Left ventricle myocardium superior (tissue), 1 donor: ENCODE data around the gene CCDC85C. TPM values are rescaled to one million over a fixed set of nuclear protein-coding genes. Genes with fewer than 3 reads are reported as not detected.

Source experiments
- ATAC-seq: fragments of 200-7000 bp; cut with Tn5 transposase; one replicate; pipeline ENCODE4 v1.9.1; 2020; ENCODE audit warnings: mild to moderate bottlenecking, moderate library complexity
- DNase-seq: peaks from one replicate; pipeline ENCODE4 v3.0.0-alpha.2; 2020
- intact Hi-C: fragments of 100-400 bp; cut with micrococcal nuclease; formaldehyde crosslinking; loops from one replicate; pipeline ENCODE4 v1.11.0; 2022
- total RNA-seq: library from RNA; stranded (reverse); fragmentation: NEBNext Ultra II Directional; extraction: Animal tissue kit (Norgen Biotek cat#: 25700); gene quantifications from one replicate; pipeline ENCODE4 v1.2.1, GENCODE V29; 2021
- donor health status: DM: no; HTN: yes; CAD: no; lungs with severe emphysema.

The CCDC85C gene
- total RNA-seq, 1 donor from 2014 or later, result 49.3 TPM

DNA sequence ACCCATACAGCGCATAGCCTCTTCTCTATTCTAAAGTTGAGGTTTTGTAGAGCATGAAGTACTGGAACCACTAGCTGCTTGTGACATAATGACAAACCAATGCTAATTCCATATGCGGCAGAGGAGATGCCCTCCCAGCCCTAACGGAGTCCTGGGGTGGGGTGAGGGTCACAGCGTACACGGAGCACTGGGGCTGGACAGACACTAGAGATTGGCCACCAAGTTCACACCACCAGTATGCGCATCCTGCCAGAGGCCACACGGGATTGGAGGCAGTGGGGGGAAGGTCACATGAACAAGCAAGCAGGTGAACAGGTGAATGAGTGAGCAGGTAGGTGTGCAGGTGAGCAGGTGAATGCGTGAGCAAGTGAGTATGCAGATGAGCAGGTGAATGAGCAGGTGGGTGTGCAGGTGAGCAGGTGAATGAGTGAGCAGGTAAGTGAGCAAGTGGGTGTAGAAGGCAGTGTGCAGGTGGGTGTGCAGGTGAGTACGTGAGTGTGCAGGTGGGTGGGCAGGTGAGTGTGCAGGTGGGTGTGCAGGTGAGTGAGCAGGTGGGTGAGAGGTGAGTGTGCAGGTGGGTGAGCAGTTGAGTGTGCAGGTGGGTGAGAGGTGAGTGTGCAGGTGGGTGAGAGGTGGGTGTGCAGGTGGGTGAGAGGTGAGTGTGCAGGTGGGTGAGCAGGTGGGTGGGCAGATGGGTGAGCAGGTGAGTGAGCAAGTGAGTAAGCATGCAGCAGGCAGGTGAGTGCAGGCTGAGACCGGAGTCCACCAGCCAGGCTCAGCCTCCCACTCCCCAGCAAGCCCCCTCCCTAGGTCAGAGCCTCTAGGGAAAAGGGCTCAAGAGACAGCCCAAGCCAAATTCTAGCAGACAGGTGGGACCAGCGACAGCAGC lies 52.7 kb downstream of the CCDC85C start:
- DNase-seq (no peak), ATAC-seq (no peak)
- intact Hi-C loops, result no loop called here

DNA sequence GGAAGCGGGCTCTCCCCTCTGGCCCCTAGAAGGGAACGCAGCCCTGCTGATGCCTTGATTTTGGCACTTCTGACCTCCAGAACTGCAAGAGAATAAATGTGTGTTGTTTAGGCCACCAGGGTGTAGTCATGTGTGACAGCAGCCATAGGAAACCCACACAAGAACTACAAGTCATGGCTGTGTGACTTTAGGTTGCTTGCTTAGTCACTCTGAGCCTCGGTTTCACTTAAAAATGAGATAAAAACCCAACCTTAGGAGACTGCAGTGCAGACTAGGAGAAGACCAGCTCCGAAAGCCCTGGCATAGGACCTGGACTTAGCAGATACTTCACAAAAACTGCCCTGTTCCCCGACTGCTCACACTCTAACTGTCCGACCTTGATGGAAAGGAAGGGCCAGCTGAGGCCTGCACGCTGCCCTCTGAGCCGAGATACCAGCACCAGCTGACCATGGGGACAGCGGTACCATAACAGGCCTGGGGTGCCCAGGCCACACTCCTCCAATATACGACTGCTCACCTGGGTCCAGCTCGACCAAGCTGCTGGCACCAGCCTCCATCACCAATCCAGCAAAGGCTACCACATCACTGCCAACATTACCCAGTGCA lies 53.5 kb downstream of the CCDC85C start:
- intact Hi-C loops, result no loop called here
- ATAC-seq, result no peak
- no peak for DNase-seq

DNA sequence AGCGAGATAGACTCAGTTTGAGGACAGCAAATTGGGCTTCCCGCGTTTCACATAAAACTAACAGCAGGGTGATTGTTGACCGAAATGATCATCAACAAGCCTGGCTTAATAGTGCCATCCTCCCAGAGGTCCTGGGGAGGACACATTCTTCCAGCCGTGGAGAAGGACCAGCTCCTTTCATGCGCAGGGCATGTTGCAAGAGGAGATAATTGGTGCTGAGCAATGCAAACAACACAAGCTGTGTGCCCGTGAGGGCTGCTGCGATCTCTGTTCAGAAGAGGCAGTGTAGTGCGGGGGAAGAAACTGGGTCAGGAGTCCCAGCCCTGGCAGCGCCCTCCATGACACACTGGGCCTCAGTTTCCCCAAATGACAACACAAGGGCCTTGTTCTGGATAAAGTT lies 54.3 kb downstream of the CCDC85C start:
- no peak for ATAC-seq
- intact Hi-C loops, result no loop called here
- DNase-seq, result no peak

DNA sequence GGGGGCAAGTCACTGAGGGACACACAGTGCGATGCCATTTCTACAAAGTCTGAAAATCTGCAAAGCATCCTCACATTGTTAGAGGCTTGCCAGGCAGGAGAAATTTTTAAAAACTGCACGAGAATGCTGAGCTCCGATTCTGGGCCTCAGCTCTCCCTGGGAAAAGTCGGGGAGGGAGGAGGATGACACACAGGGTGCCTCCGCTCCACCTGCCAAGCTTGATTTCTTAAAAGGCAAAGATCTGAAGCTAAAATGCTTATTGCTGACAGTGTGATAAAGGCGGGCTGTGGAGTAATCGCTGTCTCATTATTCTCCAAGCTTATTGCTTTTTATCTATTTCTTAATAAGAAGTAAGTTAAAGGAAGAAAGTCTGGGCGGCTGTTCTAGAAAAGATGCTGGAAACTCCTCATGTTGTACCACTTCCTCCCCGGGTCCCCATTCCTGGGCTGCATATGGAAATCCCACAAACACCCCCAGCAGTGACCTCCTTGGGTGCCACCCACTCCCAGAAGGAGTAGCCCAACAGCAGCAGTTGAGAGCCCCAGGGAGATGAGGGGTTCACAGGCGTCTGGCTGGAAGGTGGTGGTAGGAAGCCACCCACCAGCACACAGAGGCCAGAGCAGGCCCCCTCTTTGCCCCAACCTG lies 55.0 kb downstream of the CCDC85C start:
- intact Hi-C loops, result no loop called here
- ATAC-seq (no peak), DNase-seq (no peak)

DNA sequence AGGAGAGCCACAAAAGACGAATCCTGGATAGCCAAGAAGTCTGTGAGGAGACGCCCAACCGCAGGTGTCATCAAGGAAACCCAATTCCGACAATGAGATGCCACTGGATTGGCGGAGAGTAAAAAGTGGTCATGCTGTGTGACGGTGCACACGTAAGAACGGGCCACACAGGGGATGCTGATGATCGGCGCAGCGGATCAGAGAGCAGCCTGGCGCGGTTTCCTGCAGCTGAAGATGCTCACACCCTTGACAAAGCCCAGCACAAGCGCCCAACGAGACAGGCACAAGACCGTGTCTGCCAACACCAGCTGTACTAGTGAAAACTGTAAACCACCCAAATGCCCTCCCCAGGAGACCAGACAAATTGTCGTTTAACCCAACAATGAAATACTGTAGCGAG lies 55.8 kb downstream of the CCDC85C start:
- no peak for ATAC-seq
- intact Hi-C loops, result no loop called here
- DNase-seq, result no peak

DNA sequence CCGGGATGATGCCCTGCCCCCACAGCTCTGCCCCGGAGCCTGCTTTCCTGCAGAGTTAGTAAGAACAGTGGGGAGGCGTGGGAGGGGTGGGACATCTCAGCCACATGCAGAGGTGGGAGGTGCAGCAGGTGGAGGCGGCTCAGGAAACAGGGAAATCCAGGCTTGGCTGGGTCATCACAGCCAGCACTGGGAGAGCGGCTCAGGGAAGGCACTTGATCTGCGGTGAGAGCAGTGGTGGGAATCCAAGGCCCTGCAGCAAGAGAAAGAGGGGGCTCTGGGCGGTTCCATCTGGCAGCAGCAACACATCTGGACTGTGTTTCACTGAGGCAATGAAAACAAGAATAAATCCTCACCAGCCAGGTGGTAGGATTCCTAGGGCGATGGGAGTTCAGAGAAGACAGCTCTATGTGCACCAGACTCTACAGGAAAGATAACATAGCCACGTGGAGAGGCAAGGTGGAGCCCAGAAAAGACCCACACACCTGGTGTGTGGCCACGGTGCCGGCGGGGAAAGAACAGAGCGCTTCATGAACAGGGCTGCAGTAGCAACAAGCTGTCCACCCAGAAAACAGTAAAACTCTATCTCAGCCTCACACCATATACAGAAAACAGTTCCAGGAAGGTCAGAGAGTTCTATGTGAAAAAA lies 57.6 kb downstream of the CCDC85C start:
- intact Hi-C loops, result no loop called here
- no peak for DNase-seq
- ATAC-seq, result no peak

DNA sequence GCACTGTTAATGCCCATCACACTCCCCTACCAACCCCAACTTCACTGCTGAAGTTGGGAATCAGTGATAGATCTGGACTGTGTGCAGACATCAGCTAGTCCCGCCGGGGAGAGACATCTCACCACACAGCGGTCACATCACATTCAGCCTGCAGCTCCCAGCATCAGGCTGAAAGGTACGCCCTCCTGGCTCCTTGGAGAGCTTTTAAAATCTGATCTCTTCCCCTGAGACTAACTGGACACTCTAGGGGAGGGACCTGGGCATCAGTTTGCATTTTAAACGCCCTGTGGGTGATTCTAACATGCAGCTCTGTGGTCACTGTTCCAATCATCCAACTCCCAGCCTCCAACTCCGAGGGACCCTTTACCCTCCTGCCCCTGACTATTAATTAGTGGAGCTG lies 58.4 kb downstream of the CCDC85C start:
- ATAC-seq (no peak), DNase-seq (no peak)
- intact Hi-C loops, result no loop called here

GRCh38 chr14:99544991-99545390 lies 59.0 kb downstream of the CCDC85C start:
- intact Hi-C loops, result no loop called here
- DNase-seq (no peak), ATAC-seq (peak; percentile 13)

- intact Hi-C loops, result no loop called here
- DNase-seq (no peak), ATAC-seq (no peak)
Observed at GRCh38 chr14:99543985-99544384, 60.0 kb downstream of the CCDC85C start.

- intact Hi-C loops, result no loop called here
- ATAC-seq (no peak), DNase-seq (no peak)
Observed at GRCh38 chr14:99543370-99543769, 60.6 kb downstream of the CCDC85C start.

DNA sequence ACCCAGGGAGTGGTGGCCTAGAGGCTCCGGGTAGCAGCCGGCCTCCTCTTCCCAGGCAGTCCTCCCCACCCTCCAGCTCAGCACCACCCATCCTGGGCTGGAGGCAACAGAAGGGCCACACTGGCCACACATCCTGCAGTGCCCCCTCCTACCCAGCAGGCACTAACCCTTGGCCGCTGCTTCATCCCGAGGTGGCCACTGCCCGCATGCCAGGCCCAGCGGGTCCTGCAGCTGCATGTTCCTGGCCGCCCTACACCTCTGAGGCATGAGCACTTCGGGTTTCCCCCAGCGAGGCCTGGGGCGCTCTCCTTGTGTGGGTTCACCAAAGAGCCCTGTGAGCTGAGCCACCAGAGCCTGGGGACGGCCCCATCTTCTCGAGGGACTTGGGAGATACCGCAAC lies 61.4 kb downstream of the CCDC85C start:
- DNase-seq, result no peak
- intact Hi-C loops, result no loop called here
- no peak for ATAC-seq

GRCh38 chr14:99541677-99542470 lies 62.1 kb downstream of the CCDC85C start:
- DNase-seq (no peak), ATAC-seq (no peak)
- intact Hi-C loops, result no loop called here

DNA sequence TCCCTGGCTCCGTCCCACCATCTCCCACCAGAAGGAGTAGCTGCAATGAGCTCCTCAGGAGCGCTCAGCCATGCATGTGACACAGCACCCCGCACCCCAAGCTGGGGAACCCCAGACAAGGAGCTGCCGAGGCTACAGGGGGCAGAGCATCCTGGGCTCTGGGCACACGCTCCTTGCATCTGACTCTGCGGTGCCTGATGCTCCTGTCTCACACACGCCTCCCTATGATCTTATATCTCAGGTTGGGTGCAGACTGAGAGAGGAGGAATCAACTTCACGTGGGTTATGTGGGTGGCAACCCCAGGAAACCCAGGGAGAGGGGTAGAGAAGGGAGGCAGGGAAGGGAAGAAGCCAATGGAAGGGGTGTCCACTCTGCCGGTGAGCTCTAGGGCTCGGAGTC lies 62.8 kb downstream of the CCDC85C start:
- ATAC-seq (no peak), DNase-seq (no peak)
- intact Hi-C loops, result no loop called here

GRCh38 chr14:99540196-99541032 lies 63.6 kb downstream of the CCDC85C start:
- intact Hi-C loops, result no loop called here
- ATAC-seq (no peak), DNase-seq (no peak)

- intact Hi-C loops, result no loop called here
- ATAC-seq, result no peak
- no peak for DNase-seq
Observed at GRCh38 chr14:99539491-99539890, 64.5 kb downstream of the CCDC85C start.

DNA sequence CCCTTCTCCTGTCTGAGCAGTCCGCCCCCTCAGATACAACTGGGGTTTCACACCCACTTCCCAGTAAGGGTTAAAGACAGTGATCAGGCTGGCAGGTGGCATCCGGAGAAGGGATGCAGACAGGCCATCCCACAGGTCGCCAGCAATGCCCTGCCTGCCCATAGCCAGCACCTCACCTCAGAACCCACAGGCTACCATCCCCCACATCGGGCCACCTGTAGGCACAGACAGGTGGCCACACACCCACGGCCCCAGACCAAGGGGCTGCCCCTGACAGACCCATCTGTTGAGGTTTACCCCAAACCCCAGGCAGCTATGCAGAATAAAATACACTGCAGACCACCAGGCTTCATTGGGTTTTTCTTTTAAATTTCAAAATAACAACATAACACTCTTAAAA lies 65.3 kb downstream of the CCDC85C start:
- ATAC-seq, result no peak
- intact Hi-C loops, result no loop called here
- DNase-seq, result no peak

GRCh38 chr14:99538275-99538674 lies 65.7 kb downstream of the CCDC85C start:
- DNase-seq (peak; percentile 47), ATAC-seq (peak; percentile 42)
- intact Hi-C loops, result no loop called here

DNA sequence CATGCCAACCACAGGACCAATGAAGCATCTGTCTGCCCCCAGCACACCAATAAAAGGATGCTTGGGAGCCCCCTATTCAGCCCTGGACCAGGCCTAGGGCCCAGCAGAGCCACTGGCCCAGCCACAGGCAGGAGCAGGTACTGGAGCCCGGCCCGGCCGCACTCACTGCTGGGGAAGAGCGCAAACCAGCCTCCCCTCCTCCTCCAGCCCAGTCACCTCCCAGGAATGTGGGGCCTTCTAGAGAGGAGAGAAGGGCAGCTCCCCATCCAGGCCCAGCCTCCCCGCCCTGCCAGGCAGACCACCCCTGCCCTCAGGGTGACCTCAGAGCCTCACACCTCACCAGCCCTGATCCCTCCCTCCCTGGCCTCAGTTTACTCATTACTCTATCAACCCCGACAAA lies 66.6 kb downstream of the CCDC85C start:
- ATAC-seq (peak; percentile 80), DNase-seq (peak; percentile 72)
- intact Hi-C loops, result no loop called here
